ENCODE data around the gene MRPS23. TPM values are rescaled to one million over a fixed set of nuclear protein-coding genes. Genes with fewer than 3 reads are reported as not detected.

The MRPS23 gene
- total and polyA plus RNA-seq, 2 of the 13 experiments (the other 11 are each of a cell fraction or from before 2014, with no cell fraction given) = 63.2 to 181 TPM

GRCh38 chr17:57833179-57833939, 16.5 kb downstream of the MRPS23 start (continued):
- 0 out of 2 replicates have a peak, but pooled peaks have one; percentile 51 for TF ChIP-seq ZBTB25 (CRISPR knock-in tag; IDR thresholded peaks at IDR 0.05)
- peak; percentile 53; the same call in 1 of the 2 replicates for TF ChIP-seq SPEN (CRISPR knock-in tag; IDR thresholded peaks at IDR 0.05; ENCODE audit: low read depth)
- TF ChIP-seq SOX5 (CRISPR knock-in tag; IDR thresholded peaks at IDR 0.05; ENCODE audit: borderline replicate concordance) = peak; percentile 28; the same call in 1 of the 2 replicates
- TF ChIP-seq E2F2 (CRISPR knock-in tag; IDR thresholded peaks at IDR 0.05; ENCODE audit: borderline replicate concordance) = no peak
- peak; percentile 85 to 94; a peak in 3 of 4 replicates for TF ChIP-seq HMGXB4 (CRISPR knock-in tag; IDR thresholded peaks at IDR 0.05; ENCODE audit: borderline replicate concordance in 1 of 2, low read depth in 1 of 2)
- peak; percentile 36 for TF ChIP-seq MEF2D (CRISPR knock-in tag; IDR thresholded peaks at IDR 0.05)
- TF ChIP-seq NR0B2 (CRISPR knock-in tag; IDR thresholded peaks at IDR 0.05) = no peak
- TF ChIP-seq ZNF614 (CRISPR knock-in tag; IDR thresholded peaks at IDR 0.05; ENCODE audit: borderline replicate concordance) = no peak
- TF ChIP-seq ZNF292 (CRISPR knock-in tag; IDR thresholded peaks at IDR 0.05; ENCODE audit: borderline replicate concordance, low read depth) = 0 out of 2 replicates have a peak, but pooled peaks have one; percentile 46
- TF ChIP-seq ZFP90 (CRISPR knock-in tag; IDR thresholded peaks at IDR 0.05; ENCODE audit: borderline replicate concordance) = no peak
- TF ChIP-seq ZSCAN12 (CRISPR knock-in tag; IDR thresholded peaks at IDR 0.05) = no peak
- TF ChIP-seq ZBTB38 (CRISPR knock-in tag; IDR thresholded peaks at IDR 0.05) = 0 out of 2 replicates have a peak, but pooled peaks have one; percentile 45
- no peak for TF ChIP-seq PLSCR1 (CRISPR knock-in tag; IDR thresholded peaks at IDR 0.05; ENCODE audit: borderline replicate concordance)
- peak; percentile 34; the same call in 1 of the 2 replicates for TF ChIP-seq ERF (CRISPR knock-in tag; IDR thresholded peaks at IDR 0.05)
- TF ChIP-seq, protein P1, sequence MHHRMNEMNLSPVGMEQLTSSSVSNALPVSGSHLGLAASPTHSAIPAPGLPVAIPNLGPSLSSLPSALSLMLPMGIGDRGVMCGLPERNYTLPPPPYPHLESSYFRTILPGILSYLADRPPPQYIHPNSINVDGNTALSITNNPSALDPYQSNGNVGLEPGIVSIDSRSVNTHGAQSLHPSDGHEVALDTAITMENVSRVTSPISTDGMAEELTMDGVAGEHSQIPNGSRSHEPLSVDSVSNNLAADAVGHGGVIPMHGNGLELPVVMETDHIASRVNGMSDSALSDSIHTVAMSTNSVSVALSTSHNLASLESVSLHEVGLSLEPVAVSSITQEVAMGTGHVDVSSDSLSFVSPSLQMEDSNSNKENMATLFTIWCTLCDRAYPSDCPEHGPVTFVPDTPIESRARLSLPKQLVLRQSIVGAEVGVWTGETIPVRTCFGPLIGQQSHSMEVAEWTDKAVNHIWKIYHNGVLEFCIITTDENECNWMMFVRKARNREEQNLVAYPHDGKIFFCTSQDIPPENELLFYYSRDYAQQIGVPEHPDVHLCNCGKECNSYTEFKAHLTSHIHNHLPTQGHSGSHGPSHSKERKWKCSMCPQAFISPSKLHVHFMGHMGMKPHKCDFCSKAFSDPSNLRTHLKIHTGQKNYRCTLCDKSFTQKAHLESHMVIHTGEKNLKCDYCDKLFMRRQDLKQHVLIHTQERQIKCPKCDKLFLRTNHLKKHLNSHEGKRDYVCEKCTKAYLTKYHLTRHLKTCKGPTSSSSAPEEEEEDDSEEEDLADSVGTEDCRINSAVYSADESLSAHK (CRISPR knock-in tag; IDR thresholded peaks at IDR 0.05; ENCODE audit: borderline replicate concordance) = no peak
- TF ChIP-seq ZFY (CRISPR knock-in tag; IDR thresholded peaks at IDR 0.05) = peak; percentile 38; the same call in 1 of the 2 replicates
- TF ChIP-seq MAZ (IDR thresholded peaks at IDR 0.05; ENCODE audit: borderline replicate concordance, low read depth, low read length) = 0 out of 2 replicates have a peak, but pooled peaks have one; percentile 40
- TF ChIP-seq MAZ (CRISPR knock-in tag; IDR thresholded peaks at IDR 0.05; ENCODE audit: low read depth) = no peak
- TF ChIP-seq RARA (CRISPR knock-in tag; IDR thresholded peaks at IDR 0.05) = peak; percentile 12; the same call in 1 of the 2 replicates

Measured in HepG2 (cell line).